RWPE2 (cell line): Measurements from ENCODE around the gene CTLA4.

ENCODE experiments used
- ATAC-seq: fragments of 200-7000 bp; cut with Tn5 transposase; 3 replicates; pipeline ENCODE4 v1.9.1; 2021; ENCODE audit warnings: low read depth
- DNase-seq: peaks from one replicate; pipeline ENCODE4 v3.0.0-alpha.2; 2020; ENCODE audit warnings: low spot score
- H3K27ac ChIP-seq: fragments of 450-650 bp; 2 replicates; pipeline ENCODE4 v1.5.1; 2017; ENCODE audit warnings: mild to moderate bottlenecking; ENCODE audit not compliant: poor library complexity, severe bottlenecking
- H3K27me3 ChIP-seq: fragments of 250-450 bp; sonication (Bioruptor Pico); 2 replicates; pipeline ENCODE4 v1.5.1; 2021; ENCODE audit warnings: mild to moderate bottlenecking, moderate library complexity; ENCODE audit not compliant: insufficient read depth, poor library complexity, severe bottlenecking
- H3K36me3 ChIP-seq: fragments of 250-450 bp; sonication (Bioruptor Pico); 2 replicates; pipeline ENCODE4 v1.5.1; 2020; ENCODE audit warnings: low read depth, mild to moderate bottlenecking, moderate library complexity
- H3K4me1 ChIP-seq: fragments of 250-450 bp; sonication (Bioruptor Pico); 2 replicates; pipeline ENCODE4 v1.5.1; 2021; ENCODE audit warnings: mild to moderate bottlenecking, moderate library complexity; ENCODE audit not compliant: insufficient read depth, poor library complexity, severe bottlenecking
- H3K4me3 ChIP-seq: fragments of 250-450 bp; sonication (Bioruptor Pico); 2 replicates; pipeline ENCODE4 v1.5.1; 2021; ENCODE audit warnings: mild to moderate bottlenecking, moderate library complexity; ENCODE audit not compliant: severe bottlenecking
- H3K9me3 ChIP-seq: fragments of 250-450 bp; sonication (Bioruptor Pico); 2 replicates; pipeline ENCODE4 v1.5.1; 2021; ENCODE audit warnings: mild to moderate bottlenecking, moderate library complexity; ENCODE audit not compliant: severe bottlenecking
- TF ChIP-seq, protein P1 (sequence below): fragments of 450-650 bp; IDR thresholded peaks from one replicate; pipeline ENCODE4 v1.5.1; 2017; ENCODE audit warnings: mild to moderate bottlenecking, moderate library complexity; ENCODE audit not compliant: poor library complexity, severe bottlenecking

Gene CTLA4

DNA sequence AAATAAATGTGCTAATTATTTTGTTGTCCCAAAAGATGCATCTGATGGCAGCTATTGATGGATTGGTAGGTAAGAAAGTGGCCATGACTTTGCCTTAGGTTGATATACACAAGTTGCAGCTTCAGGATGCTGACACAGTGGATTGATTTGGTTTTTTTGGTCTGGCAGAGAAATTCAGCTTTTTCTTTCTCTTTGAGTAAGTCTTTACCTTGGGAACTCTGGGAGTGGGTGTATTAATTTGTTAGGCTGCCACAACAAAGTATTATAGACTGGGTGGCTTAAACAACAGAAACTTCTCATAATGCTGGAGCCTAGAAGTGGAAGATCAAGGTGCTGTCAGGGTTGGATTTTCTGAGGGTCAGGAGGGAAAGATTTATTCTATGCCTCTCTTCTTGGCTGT is 49.2 kb downstream of the CTLA4 start:
- DNase-seq (no peak), ATAC-seq (no peak)
- no peaks in the 10 kb centered on the region for H3K36me3 ChIP-seq
- no peaks in the 10 kb centered on the region for H3K4me1 ChIP-seq
- no peak overlapping the region for H3K4me3 ChIP-seq
- TF ChIP-seq, protein P1, sequence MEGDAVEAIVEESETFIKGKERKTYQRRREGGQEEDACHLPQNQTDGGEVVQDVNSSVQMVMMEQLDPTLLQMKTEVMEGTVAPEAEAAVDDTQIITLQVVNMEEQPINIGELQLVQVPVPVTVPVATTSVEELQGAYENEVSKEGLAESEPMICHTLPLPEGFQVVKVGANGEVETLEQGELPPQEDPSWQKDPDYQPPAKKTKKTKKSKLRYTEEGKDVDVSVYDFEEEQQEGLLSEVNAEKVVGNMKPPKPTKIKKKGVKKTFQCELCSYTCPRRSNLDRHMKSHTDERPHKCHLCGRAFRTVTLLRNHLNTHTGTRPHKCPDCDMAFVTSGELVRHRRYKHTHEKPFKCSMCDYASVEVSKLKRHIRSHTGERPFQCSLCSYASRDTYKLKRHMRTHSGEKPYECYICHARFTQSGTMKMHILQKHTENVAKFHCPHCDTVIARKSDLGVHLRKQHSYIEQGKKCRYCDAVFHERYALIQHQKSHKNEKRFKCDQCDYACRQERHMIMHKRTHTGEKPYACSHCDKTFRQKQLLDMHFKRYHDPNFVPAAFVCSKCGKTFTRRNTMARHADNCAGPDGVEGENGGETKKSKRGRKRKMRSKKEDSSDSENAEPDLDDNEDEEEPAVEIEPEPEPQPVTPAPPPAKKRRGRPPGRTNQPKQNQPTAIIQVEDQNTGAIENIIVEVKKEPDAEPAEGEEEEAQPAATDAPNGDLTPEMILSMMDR: no peak
- no peak overlapping the region for H3K27ac ChIP-seq
- H3K9me3 ChIP-seq: no peaks in the 10 kb centered on the region
- H3K27me3 ChIP-seq: peaks cover 3% of the 10 kb centered on the region

DNA sequence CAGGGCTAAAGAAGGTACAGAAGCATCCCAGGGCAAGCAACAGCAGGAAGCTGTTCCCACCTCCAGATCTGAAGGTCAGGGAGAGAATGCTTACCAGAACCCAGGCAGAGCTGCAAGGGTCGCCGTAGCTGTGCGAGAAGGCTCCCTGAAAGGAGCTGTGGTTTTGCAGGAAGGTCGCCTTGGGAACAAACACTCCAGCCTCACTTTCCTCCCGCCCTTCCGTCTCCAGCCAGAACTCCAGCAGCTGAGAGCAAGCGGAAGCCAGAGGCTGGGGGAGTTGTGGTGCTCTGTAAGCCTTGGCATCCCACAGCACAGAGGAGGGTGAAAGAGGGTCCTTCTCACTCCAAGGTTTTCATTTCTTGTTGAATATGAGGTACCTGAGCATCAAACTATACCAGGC is 50.7 kb downstream of the CTLA4 start:
- no peak overlapping the region for H3K4me3 ChIP-seq
- H3K4me1 ChIP-seq: no peaks in the 10 kb centered on the region
- H3K36me3 ChIP-seq: no peaks in the 10 kb centered on the region
- H3K27me3 ChIP-seq: peaks cover 3% of the 10 kb centered on the region
- TF ChIP-seq, protein P1: no peak
- H3K9me3 ChIP-seq: no peaks in the 10 kb centered on the region
- DNase-seq (no peak), ATAC-seq (no peak)
- no peak overlapping the region for H3K27ac ChIP-seq

DNA sequence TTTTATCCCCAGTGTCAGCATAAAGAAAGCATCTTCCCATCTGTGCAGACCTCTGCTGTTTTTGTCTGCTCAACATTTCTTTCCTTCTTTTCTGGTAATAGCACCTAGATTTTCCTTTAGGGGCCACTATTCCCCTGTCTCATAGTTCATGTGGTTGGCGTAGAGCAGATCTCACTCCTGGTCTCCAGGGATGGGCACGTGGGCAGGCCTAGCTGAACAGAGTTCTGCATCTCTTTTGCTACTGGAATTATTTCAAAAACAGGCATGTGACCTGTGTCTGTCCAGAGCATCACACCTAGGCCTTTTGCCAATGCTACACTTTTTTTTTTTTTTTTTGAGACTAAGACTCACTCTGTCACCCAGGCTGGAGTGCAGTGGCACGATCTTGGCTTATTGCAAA is 51.3 kb downstream of the CTLA4 start:
- no peaks in the 10 kb centered on the region for H3K9me3 ChIP-seq
- ATAC-seq: no peak
- H3K4me3 ChIP-seq: no peak overlapping the region
- TF ChIP-seq, protein P1: no peak
- H3K27me3 ChIP-seq: peaks cover 3% of the 10 kb centered on the region
- no peak for DNase-seq
- no peaks in the 10 kb centered on the region for H3K36me3 ChIP-seq
- H3K27ac ChIP-seq: no peak overlapping the region
- no peaks in the 10 kb centered on the region for H3K4me1 ChIP-seq
